DOHH2 (cell line): ENCODE data around the gene TNFRSF13B.

Source experiments
- EZH2phosphoT487 ChIP-seq: fragments of 200-600 bp; sonication (generic); IDR thresholded peaks from 2 replicates; pipeline ENCODE4 v1.6.1; 2017; ENCODE audit warnings: borderline replicate concordance, mild to moderate bottlenecking, antibody characterized with exemption, low read length, moderate library complexity, mixed read lengths
- TF ChIP-seq, protein P1 (sequence below): fragments of 200-600 bp; sonication (generic); IDR thresholded peaks from one replicate; pipeline ENCODE4 v1.5.1; 2014; ENCODE audit warnings: antibody characterized with exemption, mild to moderate bottlenecking, low read depth, low read length; ENCODE audit not compliant: poor library complexity, severe bottlenecking

DNA sequence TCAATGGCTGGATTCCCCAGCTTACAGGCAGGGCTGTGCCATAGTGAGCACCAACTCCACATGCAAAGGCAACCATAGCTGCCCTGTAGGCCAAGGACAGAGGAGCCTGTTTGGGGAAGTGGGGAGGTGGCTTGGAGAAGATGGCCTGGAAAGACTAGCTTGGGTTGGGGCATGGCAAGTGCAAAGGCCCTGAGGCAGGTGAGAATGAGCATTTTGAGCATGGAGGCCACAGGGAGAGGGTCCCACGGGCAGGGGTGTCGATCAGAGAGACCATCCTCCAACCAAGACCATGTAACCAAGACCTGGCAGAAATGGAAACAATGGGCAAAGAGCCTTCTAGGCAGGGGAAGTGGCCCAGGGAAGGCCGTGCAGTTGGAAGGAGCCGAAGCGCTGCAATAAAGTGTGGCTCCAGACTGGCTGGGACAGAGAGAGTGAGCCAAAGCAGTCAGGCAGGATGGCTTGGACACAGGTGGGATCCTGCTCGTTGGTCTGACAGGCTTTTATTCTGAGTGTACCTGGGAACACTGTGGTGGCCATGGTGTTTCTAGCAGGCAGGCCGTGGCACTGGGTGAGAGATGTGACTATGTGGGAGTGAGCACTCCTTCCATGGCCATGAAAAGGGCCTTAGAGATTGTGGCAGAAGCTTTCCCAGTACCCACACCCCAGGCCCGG lies 45.6 kb upstream of the TNFRSF13B start:
- TF ChIP-seq, protein P1, sequence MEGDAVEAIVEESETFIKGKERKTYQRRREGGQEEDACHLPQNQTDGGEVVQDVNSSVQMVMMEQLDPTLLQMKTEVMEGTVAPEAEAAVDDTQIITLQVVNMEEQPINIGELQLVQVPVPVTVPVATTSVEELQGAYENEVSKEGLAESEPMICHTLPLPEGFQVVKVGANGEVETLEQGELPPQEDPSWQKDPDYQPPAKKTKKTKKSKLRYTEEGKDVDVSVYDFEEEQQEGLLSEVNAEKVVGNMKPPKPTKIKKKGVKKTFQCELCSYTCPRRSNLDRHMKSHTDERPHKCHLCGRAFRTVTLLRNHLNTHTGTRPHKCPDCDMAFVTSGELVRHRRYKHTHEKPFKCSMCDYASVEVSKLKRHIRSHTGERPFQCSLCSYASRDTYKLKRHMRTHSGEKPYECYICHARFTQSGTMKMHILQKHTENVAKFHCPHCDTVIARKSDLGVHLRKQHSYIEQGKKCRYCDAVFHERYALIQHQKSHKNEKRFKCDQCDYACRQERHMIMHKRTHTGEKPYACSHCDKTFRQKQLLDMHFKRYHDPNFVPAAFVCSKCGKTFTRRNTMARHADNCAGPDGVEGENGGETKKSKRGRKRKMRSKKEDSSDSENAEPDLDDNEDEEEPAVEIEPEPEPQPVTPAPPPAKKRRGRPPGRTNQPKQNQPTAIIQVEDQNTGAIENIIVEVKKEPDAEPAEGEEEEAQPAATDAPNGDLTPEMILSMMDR: no peak
- TF ChIP-seq EZH2phosphoT487: no peak
